VCaP (cell line): Measurements from ENCODE around the gene PLA2G4C.
"Not testable (repeated sequence)": the region's sequence is repeated elsewhere in the genome, so short reads cannot be mapped to it uniquely, and the experiment has no call there.

ENCODE experiments used
- H3K27ac ChIP-seq: fragments of 450-650 bp; 2 replicates; pipeline ENCODE4 v1.5.1; 2017
- CTCF ChIP-seq: fragments of 450-650 bp; conservative IDR thresholded peaks from 2 replicates; pipeline ENCODE4 v1.5.1; 2017; ENCODE audit warnings: mild to moderate bottlenecking, moderate library complexity

The PLA2G4C gene

DNA sequence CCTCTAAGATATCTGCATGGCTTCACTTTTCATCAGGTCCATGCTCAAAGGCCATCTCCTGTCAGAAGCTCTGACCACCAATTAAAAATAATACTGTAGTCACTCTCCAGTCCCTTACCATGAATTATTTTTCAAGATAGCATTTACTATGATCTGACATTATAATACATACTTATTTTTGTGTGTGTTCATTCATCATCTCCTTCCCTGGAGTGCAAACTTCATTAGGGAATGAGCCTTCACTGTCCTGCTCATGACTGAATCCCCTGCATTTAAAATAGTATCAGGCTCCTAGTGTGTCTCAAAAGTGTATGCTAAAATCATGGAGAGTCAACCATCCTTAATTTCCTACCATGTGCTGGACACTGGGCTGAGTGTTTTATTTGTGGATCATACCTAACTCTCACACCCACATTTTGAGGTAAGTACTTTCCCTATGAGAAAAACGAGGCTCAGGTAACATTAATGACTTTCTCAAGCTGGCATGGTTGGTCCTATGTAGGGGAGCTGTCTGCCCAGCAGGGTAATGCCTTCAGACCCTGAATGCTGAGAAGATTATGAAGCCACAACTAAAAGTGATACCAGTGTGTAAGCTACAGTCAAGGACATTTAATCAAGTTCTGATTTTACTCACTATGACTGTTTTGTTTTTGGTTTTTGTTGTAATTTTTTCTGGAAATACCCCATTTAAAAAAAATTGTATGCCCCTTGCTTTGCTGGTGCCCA, 16.3 kb downstream of the PLA2G4C start:
- TF ChIP-seq CTCF = no peak
- no peak overlapping the region for H3K27ac ChIP-seq

GRCh38 chr19:48091111-48091718, 19.4 kb downstream of the PLA2G4C start:
- H3K27ac ChIP-seq = peak overlapping the region; percentile 83

GRCh38 chr19:48090281-48090802, 20.3 kb downstream of the PLA2G4C start:
- no peak for TF ChIP-seq CTCF
- H3K27ac ChIP-seq = peak overlapping the region; percentile 83

DNA sequence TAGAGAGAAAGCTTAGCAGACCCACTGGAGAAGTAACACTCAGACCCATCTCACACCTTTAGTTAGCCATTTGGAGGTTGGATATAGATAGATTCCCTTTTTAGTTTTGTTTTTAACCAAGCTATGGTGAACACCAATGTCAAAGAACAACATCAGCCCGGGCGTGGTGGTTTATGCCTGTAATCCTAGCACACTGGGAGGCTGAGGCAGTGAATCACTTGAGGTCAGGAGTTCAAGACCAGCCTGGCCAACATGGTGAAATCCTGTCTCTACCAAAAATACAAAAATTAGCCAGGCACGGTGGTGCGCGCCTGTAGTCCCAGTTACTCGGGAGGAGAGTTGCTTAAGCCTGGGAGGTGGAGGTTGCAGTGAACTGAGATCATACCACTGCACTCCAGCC, 21.6 kb downstream of the PLA2G4C start:
- H3K27ac ChIP-seq = peak overlapping the region; percentile 83; the same call in 1 of the 2 replicates

DNA sequence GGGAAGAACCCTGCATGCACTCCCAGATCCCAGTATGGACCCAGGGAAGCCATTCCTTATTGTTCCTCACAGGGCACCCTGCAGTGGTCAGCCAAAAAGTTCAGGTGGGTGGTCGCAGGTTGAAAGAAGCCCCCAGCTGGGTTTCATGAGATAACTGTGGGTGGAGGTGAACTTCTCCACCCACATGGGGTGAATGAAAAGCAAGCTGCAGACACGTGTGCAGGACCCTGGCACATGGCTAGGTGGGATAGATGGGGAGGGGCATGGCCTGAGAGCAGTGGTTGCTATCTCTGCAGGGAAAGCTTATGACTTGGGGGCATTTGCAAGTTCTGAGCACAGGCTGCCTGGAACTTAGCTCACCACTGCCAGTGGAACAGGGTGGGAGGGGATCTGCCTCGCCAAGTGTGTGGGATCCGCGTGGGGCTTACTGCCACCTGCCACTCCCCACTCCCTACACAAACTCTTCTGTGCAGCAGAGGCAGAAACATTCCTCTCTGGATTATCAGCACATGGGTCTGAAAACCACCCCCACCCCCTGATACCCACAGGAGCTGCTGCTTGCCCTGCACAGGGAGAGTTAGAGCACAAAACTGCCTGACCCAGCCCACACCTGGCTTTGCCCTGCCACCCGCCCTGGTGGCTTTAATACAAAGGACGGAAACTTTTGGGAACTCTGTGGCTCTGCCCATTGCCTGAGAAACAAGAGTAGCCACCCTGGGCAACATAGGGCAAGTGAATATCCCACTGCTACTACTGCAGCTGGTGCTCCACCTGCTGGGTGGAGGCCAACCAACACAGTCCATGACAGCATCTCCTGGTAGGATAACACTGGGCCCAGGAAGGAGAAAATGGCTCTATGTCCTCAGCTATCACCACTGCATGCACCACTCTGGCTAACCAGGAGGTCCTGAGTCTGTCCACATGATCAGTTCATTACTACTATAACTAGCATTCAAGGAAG, 24.4 kb downstream of the PLA2G4C start:
- peak overlapping the region; percentile 88 for H3K27ac ChIP-seq
- 0 out of 2 replicates have a peak, but pooled peaks have one; percentile 10 for TF ChIP-seq CTCF

GRCh38 chr19:48085076-48085475, 25.5 kb downstream of the PLA2G4C start:
- H3K27ac ChIP-seq = peak overlapping the region; percentile 88
- no peak for TF ChIP-seq CTCF

- peak overlapping the region; percentile 85; the same call in 1 of the 2 replicates for H3K27ac ChIP-seq
- TF ChIP-seq CTCF = no peak
Observed at GRCh38 chr19:48081106-48081505, 29.5 kb downstream of the PLA2G4C start.

GRCh38 chr19:48070177-48070769, 40.3 kb downstream of the PLA2G4C start:
- not testable (repeated sequence) for H3K27ac ChIP-seq
